ENCODE data around the gene N4BP2. TPM values are rescaled to one million over a fixed set of nuclear protein-coding genes. Genes with fewer than 3 reads are reported as not detected.
"Not testable (repeated sequence)": the region's sequence is repeated elsewhere in the genome, so short reads cannot be mapped to it uniquely, and the experiment has no call there.

Gene N4BP2
- total RNA-seq, 1 experiment from 2014 or later = 5.1 TPM

DNA sequence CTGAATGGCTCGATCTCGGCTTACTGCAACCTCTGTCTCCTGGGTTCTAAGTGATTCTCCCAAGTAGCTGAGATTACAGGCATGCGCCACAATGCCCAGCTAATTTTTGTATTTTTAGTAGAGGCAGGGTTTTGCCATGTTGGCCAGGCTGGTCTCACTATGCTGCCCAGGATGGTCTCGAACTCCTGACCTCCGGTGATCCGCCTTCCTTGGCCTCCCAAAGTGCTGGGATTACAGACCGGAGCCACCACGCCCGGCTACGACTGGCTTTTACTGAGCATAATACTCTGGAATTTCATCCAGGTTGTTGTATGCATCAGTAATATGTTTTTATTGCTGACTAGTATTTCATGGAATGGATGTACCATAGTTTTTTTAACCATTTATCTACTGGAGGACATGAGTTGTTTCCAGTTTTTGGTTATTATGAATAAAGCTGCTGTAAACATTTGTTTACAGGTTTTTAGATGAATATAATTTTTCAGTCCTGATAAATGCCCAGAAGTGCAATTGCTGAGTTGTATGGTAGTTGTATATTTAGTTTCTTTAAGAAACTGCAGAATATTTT is 31.2 kb downstream of the N4BP2 start:
- no peak for DNase-seq (ENCODE audit: low spot score)

- DNase-seq (ENCODE audit: low spot score) = not testable (repeated sequence)
These were observed 36.8 kb downstream of the N4BP2 start for GRCh38 chr4:40093400-40093799.

DNA sequence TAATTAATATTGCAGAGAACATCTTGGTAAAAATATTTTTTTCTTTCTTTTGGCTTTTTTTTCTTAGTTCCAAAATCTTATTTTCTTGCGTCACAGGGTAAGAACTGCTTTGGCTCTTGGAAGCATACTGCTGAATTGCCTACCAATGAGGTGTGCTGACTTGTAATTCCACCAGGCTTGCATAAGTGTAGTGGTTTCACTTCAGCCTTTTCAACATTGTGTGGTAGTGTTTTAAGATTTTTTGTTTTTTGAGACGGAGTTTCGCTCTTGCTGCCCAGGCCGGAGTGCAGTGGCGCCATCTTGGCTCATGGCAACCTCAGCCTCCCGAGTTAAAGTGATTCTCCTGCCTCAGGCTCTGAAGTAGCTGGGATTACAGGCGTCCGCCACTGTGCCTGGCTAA is 42.4 kb downstream of the N4BP2 start:
- DNase-seq (ENCODE audit: low spot score) = no peak

- not testable (repeated sequence) for DNase-seq (ENCODE audit: low spot score)
These were observed 50.5 kb downstream of the N4BP2 start for GRCh38 chr4:40107150-40107549.

- no peak for DNase-seq (ENCODE audit: low spot score)
These were observed 55.6 kb downstream of the N4BP2 start for GRCh38 chr4:40112027-40112792.

GRCh38 chr4:40114206-40114605 is 57.6 kb downstream of the N4BP2 start:
- DNase-seq (ENCODE audit: low spot score) = no peak

DNA sequence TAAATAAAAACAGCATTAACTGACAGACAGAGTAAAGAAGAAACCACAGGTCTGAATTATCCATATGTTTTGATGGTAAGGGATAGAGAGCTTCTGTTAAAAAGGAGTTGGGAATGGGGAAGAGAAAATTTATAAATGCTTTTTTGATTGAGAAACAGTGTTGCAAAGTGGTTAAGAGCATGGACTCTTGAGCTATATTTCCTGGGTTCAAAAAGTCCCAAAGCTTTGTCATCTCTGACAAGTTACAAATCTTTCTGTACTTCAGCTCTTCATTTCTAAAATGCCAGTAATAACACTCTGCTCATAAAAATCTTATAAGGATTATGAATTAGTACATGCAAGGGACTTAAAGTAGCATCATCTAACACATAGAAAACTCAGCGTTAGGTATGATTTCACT is 62.2 kb downstream of the N4BP2 start:
- no peak for DNase-seq (ENCODE audit: low spot score)

DNA sequence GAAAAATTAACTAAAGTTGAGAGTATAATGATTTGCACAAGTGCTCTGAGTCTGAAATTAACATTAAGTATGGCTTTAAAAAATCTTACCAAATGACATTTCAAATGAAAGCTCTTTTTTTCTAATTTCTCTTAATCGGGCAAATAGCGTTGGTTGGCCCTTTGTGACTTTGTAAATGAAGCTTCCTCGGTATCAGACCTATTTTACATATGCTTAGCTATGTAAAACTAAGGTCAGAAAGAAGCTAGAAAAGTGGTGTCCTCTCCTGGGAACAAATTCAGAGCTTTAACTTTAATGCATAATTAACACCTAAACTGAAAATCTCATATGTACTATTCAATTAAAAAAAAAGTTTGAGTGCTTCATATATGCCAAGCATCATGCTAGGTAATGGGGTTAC is 62.7 kb downstream of the N4BP2 start:
- DNase-seq (ENCODE audit: low spot score) = no peak

- peak; percentile 46 for DNase-seq (ENCODE audit: low spot score)
These were observed 64.9 kb downstream of the N4BP2 start for GRCh38 chr4:40121515-40121914.

GRCh38 chr4:40122941-40123340 is 66.3 kb downstream of the N4BP2 start:
- no peak for DNase-seq (ENCODE audit: low spot score)

- no peak for DNase-seq (ENCODE audit: low spot score)
These were observed 68.0 kb downstream of the N4BP2 start for GRCh38 chr4:40124690-40125089.

DNA sequence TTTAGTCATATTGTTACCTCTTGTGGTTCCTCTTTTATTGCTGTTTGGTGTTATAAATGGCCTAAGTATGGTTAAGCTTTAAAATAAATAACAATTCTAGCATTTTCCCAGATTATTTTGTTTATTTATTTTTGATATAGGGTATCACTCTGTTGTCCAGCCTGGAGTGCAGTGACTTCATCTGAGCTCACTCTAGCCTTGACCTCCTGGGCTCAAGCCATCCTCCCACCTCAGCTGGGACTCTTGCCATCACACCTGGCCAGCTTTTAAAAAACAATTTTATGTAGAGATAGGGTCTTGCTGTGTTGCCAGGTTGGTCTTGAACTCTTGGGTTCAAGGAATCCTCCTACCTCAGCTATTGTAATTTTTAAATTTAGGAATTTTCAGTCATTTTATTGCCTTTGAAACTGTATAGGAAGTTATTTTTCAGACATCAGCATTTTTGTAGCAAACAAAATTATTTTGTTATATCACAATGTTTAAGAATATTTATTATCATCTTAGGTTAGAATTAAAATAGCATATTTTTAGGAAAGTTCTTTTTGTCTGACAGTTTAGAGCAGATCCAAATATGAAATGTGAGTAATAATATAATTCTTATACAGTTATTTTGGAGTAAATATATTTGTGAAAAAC is 73.9 kb downstream of the N4BP2 start:
- no peak for DNase-seq (ENCODE audit: low spot score)

- no peak for DNase-seq (ENCODE audit: low spot score)
These were observed 76.2 kb downstream of the N4BP2 start for GRCh38 chr4:40132816-40133215.

DNA sequence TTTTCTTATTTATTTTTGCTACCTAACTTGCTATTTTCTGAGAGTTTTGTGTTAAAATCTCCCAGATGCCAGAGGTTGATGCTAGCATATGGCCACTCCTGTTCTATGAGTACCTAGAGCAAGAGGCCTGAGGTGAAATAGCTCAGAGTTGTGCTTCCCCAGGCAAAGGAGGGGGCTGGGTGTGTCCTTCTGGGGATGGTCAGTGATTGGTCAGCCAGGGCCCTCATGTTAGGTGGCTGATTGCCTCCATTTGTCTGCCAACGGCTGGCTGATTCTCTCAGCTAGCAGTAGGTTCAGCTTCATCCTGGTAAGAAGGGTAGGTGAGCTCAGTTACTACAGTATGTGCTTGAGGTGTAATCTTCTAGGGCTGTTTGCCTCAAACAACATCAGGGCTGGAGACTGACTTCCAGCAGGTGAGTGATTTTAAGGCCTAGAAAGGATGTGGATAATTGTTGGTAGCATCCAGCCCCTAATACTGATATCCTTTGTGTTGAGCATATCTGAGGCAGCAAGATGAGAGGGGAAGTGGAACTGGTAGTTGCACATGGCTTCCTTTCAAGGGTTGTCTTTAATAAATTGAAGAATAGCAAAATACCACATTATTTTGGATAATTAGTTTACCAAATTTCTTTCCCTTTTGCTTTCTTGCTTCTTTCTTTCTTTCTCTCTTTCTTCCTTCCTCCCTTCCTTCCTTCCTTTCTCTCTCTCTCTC is 77.7 kb downstream of the N4BP2 start:
- no peak for DNase-seq (ENCODE audit: low spot score)

DNA sequence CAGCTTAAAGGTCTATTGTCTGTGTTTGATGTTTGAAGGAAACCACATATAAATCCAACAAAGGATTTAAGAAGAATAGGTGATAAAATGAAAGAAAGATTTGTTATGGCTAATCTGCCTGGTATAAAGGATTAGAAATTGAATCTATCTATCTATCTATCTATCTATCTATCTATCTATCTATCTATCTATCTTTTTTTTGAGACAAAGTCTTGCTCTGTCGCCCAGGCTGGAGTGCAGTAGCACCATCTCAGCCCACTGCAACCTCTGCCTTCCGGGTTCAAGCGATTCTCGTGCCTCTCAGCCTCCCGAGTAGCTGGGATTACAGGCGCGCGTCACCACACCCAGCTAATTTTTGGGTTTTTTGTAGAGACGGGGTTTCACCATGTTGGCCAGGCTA is 79.6 kb downstream of the N4BP2 start:
- DNase-seq (ENCODE audit: low spot score) = not testable (repeated sequence)

DNA sequence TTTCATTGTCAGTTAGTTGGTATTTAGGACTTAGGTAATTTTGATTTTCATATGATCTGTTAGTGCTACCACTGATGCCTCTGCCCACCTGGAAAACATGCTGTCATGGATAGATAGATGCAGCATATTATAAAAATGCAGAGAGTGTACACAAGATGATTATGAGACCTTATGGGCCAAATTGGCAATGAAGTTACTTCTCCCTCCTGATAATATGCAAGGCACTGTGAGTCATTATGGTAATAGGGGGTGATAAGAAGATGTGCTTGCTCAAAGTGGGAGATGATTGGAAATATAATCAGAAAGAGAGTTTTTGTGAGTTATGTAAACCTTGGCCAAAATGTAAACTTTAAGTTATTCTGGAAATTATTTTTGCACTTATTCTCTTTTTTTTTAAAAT is 83.5 kb downstream of the N4BP2 start:
- no peak for DNase-seq (ENCODE audit: low spot score)

GRCh38 chr4:40140597-40140996 is 83.9 kb downstream of the N4BP2 start:
- not testable (repeated sequence) for DNase-seq (ENCODE audit: low spot score)

GRCh38 chr4:40143926-40144508 is 87.4 kb downstream of the N4BP2 start:
- no peak for DNase-seq (ENCODE audit: low spot score)

DNA sequence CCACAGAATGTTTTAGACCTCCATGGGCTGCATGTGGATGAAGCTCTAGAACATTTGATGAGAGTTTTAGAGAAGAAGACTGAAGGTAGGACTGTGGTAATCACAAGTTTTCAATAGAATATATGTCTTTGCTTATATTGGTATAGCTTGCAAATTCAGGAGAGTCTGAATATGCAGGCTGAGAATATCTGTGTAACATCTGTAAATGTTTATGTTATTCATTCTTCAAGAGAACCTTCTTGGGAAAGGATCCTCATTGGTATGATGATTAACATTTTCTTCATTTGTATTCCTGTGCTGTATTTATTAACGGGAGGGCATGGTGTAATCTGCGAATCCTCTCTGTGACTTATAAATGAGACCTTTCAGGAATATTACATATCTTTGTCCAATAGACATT is 88.1 kb downstream of the N4BP2 start:
- no peak for DNase-seq (ENCODE audit: low spot score)

GRCh38 chr4:40147490-40147889 is 90.8 kb downstream of the N4BP2 start:
- DNase-seq (ENCODE audit: low spot score) = not testable (repeated sequence)

- peak; percentile 83 for DNase-seq (ENCODE audit: low spot score)
These were observed 93.3 kb downstream of the N4BP2 start for GRCh38 chr4:40149960-40150385.

DNA sequence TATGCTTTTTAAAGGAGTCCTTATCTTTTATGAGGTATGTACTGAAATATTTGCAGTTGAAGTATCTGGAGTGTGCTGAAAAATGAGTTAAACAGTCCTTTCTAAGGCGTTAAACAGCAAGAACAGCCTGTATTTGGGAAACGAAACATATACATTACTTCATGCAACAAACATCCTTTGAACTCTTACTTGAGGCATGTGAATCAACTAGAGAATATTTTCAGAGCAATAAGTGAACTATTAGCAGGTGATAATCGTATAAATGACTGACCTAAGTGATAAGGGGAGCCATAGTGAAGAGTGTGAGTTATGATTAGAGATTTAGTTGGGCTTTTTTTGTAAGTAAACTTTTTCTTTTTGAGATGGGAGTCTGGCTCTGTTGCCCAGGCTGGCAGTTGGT is 94.3 kb downstream of the N4BP2 start:
- DNase-seq (ENCODE audit: low spot score) = no peak

All from H4 (cell line).